Esophagus squamous epithelium (tissue), 5 donors: ENCODE results near the gene PPM1L. TPM values are rescaled to one million over a fixed set of nuclear protein-coding genes. Genes with fewer than 3 reads are reported as not detected.

ENCODE experiments used
- DNase-seq: peaks from one replicate; lab custom pipeline; 2025; lab: John Stamatoyannopoulos, UW
- H3K27ac ChIP-seq, 4 donors: fragments of 200-600 bp; sonication (generic); one replicate each; pipeline ENCODE4 v1.5.1; 2016 to 2019; ENCODE audit warnings: mild to moderate bottlenecking in 1 of 4
- H3K27me3 ChIP-seq, 4 donors: fragments of 200-600 bp; sonication (generic); 1 replicate in 3 of 4; 2 replicates in 1 of 4; pipeline versions ENCODE4 v1.5.1 to v1.6.0; 2017 to 2021; ENCODE audit warnings: antibody characterized with exemption in 1 of 4
- H3K36me3 ChIP-seq, 3 donors: fragments of 200-600 bp; sonication (generic); one replicate each; pipeline ENCODE4 v1.5.1; 2016 to 2019
- H3K4me1 ChIP-seq, 3 donors: fragments of 200-600 bp; sonication (generic); one replicate each; pipeline ENCODE4 v1.5.1; 2017 to 2019
- H3K4me3 ChIP-seq, 4 donors: fragments of 200-600 bp; sonication (generic); 1 replicate in 3 of 4; 2 replicates in 1 of 4; pipeline ENCODE4 v1.5.1; 2016 to 2019; ENCODE audit warnings: mild to moderate bottlenecking in 2 of 4, moderate library complexity in 1 of 4
- H3K9me3 ChIP-seq, 3 donors: fragments of 200-600 bp; sonication (generic); one replicate each; pipeline ENCODE4 v1.5.1; 2016 to 2019
- CTCF ChIP-seq, 6 experiments: fragments of 450-650 bp in 4 of 6; fragments of 200-600 bp in 2 of 6; sonication (generic) in 2 of 6; IDR thresholded peaks; one replicate each; pipeline ENCODE4 v1.5.1; 2016 to 2019; ENCODE audit warnings: antibody characterized with exemption in 6 of 6, mild to moderate bottlenecking in 4 of 6, moderate library complexity in 4 of 6
- POLR2A ChIP-seq, 4 donors: fragments of 450-650 bp; IDR thresholded peaks; one replicate each; pipeline ENCODE4 v1.6.1; 2017; ENCODE audit warnings: antibody characterized with exemption in 4 of 4, mild to moderate bottlenecking in 4 of 4, moderate library complexity in 3 of 4
- WGBS, 2 donors: methylation state at CpG; one replicate each; pipeline ENCODE4 v1.1.5; 2018; 5-methylcytosine and 5-hydroxymethylcytosine counted together
- intact Hi-C: fragments of 100-400 bp; cut with DNase I; formaldehyde crosslinking; loops from one replicate; pipeline ENCODE4 v1.15.0; 2022
- total RNA-seq, 4 donors: library from RNA; depleted of rRNA; stranded (reverse); fragments of >200 nt; gene quantifications; one replicate each; pipeline ENCODE4 v1.1.0, GENCODE V29; 2016
- donor health status: DM: yes; HTN: yes; CAD: no.

The PPM1L gene
- total RNA-seq, 4 donors from 2014 or later: 9.1 to 18.1 (median 12.1) TPM

GRCh38 chr3:160851629-160852210 lies 95.7 kb downstream of the PPM1L start:
- WGBS, 2 donors: 72 to 75% methylated on average over 8 of the region's 8 CpGs
- no peak overlapping the region for H3K4me3 ChIP-seq
- DNase-seq: no peak
- no peak for TF ChIP-seq POLR2A (IDR thresholded peaks at IDR 0.05)
- TF ChIP-seq CTCF (IDR thresholded peaks at IDR 0.05): no peak
- no peaks in the 10 kb centered on the region for H3K36me3 ChIP-seq
- no peaks in the 10 kb centered on the region for H3K9me3 ChIP-seq
- H3K27ac ChIP-seq: no peak overlapping the region
- H3K27me3 ChIP-seq: no peaks in the 10 kb centered on the region
- H3K4me1 ChIP-seq: no peaks in the 10 kb centered on the region
- intact Hi-C loops: no loop called here

GRCh38 chr3:160852856-160853255 lies 96.8 kb downstream of the PPM1L start:
- Histone ChIP-seq H3K27ac (no peak overlapping the region), H3K4me1 (no peaks in the 10 kb centered on the region), H3K27me3 (no peaks in the 10 kb centered on the region), H3K36me3 (no peaks in the 10 kb centered on the region), H3K9me3 (no peaks in the 10 kb centered on the region), H3K4me3 (no peak overlapping the region)
- no peak for DNase-seq
- intact Hi-C loops: no loop called here
- TF ChIP-seq POLR2A (IDR thresholded peaks at IDR 0.05) (no peak), CTCF (IDR thresholded peaks at IDR 0.05) (no peak)
- 81 to 83% methylated on average over 2 of the region's 2 CpGs for WGBS, 2 donors

- no peak overlapping the region for H3K27ac ChIP-seq
- H3K4me3 ChIP-seq: no peak overlapping the region
- no peaks in the 10 kb centered on the region for H3K9me3 ChIP-seq
- DNase-seq: no peak
- no peaks in the 10 kb centered on the region for H3K27me3 ChIP-seq
- WGBS, 2 donors: 65 to 92% methylated on average over 2 of the region's 2 CpGs
- no peak for TF ChIP-seq POLR2A (IDR thresholded peaks at IDR 0.05)
- TF ChIP-seq CTCF (IDR thresholded peaks at IDR 0.05): no peak
- no peaks in the 10 kb centered on the region for H3K36me3 ChIP-seq
- no peaks in the 10 kb centered on the region for H3K4me1 ChIP-seq
- intact Hi-C loops: no loop called here
These were observed 100.4 kb downstream of the PPM1L start for GRCh38 chr3:160856450-160856849.

GRCh38 chr3:160857476-160858119 lies 101.6 kb downstream of the PPM1L start:
- 77 to 84% methylated on average over 2 of the region's 2 CpGs for WGBS, 2 donors
- H3K27me3 ChIP-seq: no peaks in the 10 kb centered on the region
- intact Hi-C loops: no loop called here
- no peak overlapping the region for H3K4me3 ChIP-seq
- H3K4me1 ChIP-seq: no peaks in the 10 kb centered on the region
- no peak for DNase-seq
- H3K27ac ChIP-seq: no peak overlapping the region
- TF ChIP-seq POLR2A (IDR thresholded peaks at IDR 0.05) (no peak), CTCF (IDR thresholded peaks at IDR 0.05) (no peak)
- H3K9me3 ChIP-seq: no peaks in the 10 kb centered on the region
- no peaks in the 10 kb centered on the region for H3K36me3 ChIP-seq

- H3K36me3 ChIP-seq: no peaks in the 10 kb centered on the region
- TF ChIP-seq POLR2A (IDR thresholded peaks at IDR 0.05) (no peak), CTCF (IDR thresholded peaks at IDR 0.05) (no peak)
- no peaks in the 10 kb centered on the region for H3K9me3 ChIP-seq
- intact Hi-C loops: no loop called here
- no peak for DNase-seq
- WGBS, 2 donors: 61 to 65% methylated on average over 1 of the region's 1 CpG
- H3K4me3 ChIP-seq: no peak overlapping the region
- H3K27ac ChIP-seq: no peak overlapping the region
- H3K27me3 ChIP-seq: no peaks in the 10 kb centered on the region
- H3K4me1 ChIP-seq: no peaks in the 10 kb centered on the region
These were observed 104.3 kb downstream of the PPM1L start for GRCh38 chr3:160860346-160860745.
